Spleen (tissue), 7 donors: Measurements from ENCODE around the gene VSX1.

Source experiments
- CTCF ChIP-seq, 11 experiments: fragments of 200-600 bp in 7 of 11; fragments of 450-650 bp in 4 of 11; sonication (generic) in 4 of 11; IDR thresholded peaks in 8 of 11; conservative IDR thresholded peaks in 3 of 11; 1 replicate in 7 of 11; 2 replicates in 4 of 11; pipeline versions ENCODE4 v1.4.0 to v1.8.0; 2016 to 2021; ENCODE audit warnings: antibody characterized with exemption in 11 of 11, inconsistent platforms in 4 of 11, mild to moderate bottlenecking in 1 of 11
- POLR2A ChIP-seq, 3 donors: fragments of 450-650 bp; IDR thresholded peaks; one replicate each; pipeline ENCODE4 v1.5.1; 2017; ENCODE audit warnings: antibody characterized with exemption in 3 of 3, mild to moderate bottlenecking in 1 of 3
- POLR2AphosphoS5 ChIP-seq, 3 donors: sonication (generic); formaldehyde crosslinking; IDR thresholded peaks; one replicate each; pipeline ENCODE4 v1.5.1; 2017; ENCODE audit warnings: antibody characterized with exemption in 3 of 3
- donor health status: DM: no; HTN: no; CAD: no; lungs with moderate emphysema.
- donor health status: DM: no; HTN: no; CAD: no.
- donor health status: DM: no; HTN: no; CAD: no.

- no peak for TF ChIP-seq CTCF (IDR thresholded peaks at IDR 0.05 in 8 of 11, conservative IDR thresholded peaks at IDR 0.05 in 3 of 11)
- no peak for TF ChIP-seq POLR2A (IDR thresholded peaks at IDR 0.05)
- no peak for TF ChIP-seq POLR2AphosphoS5 (IDR thresholded peaks at IDR 0.05)
These were observed 2.8 kb upstream of the VSX1 start for GRCh38 chr20:25084626-25085187.
